Measurements from ENCODE around the gene MVK.

The MVK gene

DNA sequence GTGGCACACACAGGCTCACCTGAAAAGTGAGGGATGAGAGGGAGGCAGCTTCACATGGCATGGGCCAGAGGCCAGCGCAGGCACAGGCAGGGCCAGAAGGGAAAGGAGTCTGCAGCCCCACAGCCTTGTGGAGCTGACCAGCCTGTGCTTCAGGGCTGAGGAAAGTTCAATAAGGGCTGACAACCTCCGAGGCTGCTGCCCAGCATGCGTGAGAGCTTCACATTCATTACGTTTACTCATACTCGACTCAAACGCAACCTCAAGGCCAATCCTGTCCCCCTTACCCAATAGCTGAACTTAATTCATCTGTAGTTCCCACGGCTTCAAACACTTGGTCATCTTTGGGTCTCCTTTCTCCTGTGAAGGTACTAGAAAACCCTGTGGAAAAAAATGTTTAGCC is 5.1 kb upstream of the MVK start:
- no peak for DNase-seq

DNA sequence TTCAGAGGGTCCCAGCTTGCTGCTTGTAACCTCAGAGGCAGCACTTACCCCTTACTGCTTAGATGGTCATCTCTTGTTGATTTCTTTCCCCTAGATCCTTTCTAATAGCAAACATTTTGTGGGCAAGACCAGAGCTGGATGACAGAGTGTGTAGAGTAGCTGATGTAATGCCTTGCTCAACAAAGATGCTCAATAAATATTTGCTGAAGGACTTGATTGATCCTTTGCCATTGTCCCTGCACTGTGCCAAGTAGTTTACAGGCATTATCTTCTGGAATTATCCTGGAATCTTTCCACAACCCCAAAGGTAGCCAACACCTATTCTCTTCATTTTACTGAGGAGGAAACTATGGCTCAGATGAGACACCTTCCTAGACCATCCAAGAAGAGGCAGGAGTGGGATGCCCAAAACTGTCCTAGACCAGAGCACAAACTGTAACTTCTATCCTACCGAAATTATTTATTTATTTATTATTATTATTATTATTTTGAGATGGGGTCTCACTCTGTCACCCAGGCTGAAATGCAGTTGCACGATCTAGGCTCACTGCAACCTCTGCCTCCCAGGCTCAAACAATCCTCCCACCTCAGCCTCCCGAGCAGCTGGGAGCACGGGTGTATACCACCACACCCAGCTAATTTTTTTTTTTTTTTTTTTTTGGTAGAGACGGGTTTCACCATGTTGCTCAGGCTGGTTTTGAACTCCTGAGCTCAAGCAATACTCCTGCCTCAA is 1.7 kb upstream of the MVK start:
- DNase-seq: no peak

DNA sequence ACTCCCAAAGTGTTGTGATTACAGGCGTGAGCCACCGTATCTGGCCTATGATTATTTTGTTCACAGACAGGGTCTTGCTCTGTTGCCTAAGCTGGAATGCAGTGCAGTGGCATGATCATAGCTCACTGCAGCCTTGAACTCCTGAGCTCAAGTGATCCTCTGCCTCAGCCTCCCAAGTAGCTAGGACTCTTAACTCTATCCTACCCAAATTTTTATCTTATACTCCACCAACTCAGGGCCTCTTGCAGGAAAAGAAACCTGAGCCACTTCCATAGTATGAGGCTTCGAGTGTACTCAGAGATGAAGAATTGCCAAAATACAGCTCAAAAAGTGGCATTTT is 1.1 kb upstream of the MVK start:
- DNase-seq: no peak

DNA sequence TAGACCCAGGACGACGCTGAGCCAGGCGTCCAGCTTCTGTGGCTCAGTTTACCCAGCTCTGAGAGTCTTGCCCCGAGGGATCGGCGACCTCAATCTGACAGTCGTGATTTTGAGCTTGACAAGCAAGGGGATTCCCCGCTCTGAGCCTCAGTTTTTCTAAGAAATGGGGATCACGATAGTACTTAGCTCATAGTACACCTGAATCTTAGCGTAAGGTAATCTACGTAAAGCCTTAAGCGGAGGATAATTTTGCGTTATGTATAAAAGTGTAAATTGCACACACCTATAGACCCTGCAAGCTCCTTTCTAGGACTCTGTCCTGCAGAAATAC is 285 bp downstream of the MVK start:
- no peak for DNase-seq

DNA sequence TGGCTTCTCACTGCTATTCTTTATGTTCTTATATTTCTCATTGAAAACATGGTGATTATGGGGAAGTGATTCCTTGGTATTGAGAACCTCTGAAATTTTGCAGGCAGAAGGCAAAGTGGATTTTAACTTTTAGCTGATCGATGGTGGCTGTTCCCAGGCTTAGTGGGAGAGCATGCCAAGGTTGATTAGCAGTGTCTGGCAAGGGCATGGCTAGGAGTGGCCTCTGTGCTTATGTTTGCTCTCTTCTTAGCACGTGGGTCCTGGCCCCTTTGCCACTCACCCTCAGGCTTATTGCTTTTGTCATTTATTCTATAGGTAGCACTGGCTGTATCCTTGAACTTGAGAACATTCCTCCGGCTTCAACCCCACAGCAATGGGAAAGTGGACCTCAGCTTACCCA is 2.1 kb downstream of the MVK start:
- no peak for DNase-seq

DNA sequence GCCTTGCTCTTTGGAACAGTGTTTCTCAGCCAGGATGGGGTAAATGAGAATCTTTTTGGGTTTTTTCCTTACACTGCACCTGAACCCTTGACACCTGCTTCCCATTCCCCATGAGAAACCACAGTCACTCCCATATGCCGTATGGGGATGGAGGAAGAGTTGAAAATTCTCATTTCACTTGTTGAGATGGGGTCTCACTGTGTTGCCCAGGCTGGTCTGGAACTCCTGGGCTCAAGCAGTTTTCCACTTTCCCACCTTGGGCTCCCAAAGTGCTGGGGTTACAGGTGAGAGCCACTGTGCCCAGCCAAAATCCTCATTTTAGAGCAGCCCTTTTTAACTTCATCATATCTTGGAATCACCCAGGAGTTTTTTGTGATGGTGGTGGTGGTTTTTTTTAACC is 3.7 kb downstream of the MVK start:
- no peak for DNase-seq

DNA sequence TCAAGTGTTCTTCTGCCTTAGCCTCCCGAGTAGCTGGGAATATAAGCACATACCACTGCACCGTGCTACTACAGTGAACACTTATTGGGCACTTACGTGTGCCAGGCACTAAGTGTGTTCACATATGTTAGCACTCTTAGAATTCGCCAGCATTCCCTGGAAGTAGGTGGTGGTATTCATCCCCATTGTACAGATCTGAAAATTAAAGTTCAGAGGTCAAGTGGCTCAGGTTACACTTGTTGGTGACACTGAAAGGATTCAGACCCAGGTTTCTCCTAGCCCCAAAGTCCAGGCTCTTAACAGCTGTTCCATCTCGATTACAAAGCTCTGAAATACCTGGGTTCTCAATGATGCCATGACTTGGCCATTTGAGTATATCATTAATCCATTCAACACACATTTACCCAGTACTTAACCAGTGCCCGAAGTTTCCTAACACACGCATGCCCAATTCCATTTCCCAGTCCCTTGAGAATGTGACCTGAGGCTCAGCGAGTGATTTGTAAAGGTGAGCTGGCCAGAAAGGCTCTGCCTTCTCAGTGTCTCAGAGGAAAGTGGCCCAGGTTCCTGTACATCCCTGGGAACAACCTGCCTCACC is 4.8 kb downstream of the MVK start:
- no peak for DNase-seq

DNA sequence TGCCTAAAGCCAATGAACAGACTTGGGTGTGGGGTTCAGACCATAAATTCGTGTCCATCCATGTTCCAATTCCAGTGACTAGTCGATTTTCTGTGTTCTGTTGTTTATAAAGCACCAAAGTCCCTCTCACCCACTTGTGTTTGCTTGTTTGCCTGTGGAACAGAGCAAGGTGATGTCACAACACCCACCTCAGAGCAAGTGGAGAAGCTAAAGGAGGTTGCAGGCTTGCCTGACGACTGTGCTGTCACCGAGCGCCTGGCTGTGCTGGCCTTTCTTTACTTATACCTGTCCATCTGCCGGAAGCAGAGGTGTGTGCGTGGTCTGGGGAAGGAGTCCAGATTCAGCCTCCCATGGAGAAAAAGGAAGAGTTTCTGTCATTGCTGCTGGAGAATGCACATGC is 6.0 kb downstream of the MVK start:
- no peak for DNase-seq

DNA sequence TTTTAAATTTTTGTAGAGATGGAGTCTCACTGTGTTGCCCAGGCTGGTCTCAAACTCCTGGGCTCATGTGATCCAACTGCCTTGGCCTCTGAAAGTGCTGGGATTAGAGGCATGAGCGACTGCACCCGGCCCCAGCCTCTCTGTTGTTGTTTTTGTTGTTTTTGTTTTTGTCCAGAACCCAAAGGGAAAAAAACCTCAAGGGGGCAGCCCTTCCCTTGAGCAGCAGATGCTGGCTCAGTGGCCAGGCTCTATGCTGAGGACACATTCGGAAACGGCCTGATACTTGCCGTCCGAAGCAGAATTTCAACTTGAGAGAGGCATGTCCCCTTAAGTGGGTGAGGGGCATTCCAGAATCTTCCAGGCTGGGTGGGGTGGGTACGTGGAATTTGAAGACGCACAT is 6.7 kb downstream of the MVK start:
- no peak for DNase-seq

DNA sequence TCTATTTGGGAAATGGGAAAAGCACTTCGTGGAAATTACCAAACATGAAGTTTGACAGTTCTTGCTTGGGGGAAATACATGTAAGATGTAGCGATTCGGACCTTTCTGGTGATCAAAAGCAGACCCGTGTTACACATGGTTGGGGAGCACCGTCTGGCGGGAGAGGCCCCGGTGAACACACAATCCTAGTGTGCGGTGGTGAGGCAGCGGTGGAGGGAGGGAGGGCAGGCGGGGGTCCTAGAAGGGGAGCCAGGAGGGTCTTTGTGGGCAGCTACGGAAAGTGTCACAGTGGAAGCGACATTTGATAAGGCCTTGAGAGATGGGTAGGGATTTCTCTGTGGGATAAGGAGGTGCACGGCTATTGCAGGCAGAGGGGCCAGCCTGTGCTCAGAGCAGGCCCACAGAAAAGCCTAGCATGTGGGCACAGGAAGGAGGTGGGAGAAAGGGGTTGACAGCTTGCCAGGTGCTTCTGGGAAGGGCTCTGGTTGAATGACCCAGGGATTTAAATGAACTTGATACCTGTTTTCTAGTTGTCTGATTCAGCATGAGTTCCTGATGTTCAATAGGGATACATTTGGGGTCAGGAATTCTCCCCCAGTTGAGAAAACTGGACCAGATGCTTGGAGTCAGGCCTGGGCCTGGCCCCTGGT is 7.2 kb downstream of the MVK start:
- no peak for DNase-seq

DNA sequence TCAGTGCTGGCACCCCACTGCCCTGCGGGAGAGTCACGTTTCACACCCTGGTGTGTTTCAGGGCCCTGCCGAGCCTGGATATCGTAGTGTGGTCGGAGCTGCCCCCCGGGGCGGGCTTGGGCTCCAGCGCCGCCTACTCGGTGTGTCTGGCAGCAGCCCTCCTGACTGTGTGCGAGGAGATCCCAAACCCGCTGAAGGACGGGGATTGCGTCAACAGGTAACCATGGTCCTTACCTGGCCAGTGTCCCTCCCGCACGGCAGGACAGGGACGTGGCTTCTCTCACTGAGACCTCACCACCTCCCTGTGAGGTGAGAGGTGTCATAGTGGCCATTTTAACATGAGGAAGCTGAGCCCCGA is 7.7 kb downstream of the MVK start:
- no peak for DNase-seq

DNA sequence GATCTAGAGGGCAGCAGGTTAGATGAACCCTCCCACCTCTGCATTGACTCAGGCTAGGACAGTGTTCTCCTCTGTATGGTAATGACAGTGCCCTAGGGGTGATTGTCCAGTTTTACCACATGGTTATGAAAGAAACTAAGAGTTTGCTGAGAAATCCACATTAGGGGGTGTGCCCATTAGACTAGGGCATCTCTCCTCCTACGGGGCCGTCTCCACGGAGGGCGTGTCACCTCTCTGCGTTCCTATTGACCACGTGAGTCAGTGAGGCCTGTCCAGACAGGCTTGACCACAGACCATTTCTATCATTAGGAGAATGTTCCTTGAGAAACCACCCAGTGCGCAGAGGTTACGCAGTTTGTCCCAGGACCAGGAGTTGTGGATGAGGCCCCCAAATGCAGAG is 8.3 kb downstream of the MVK start:
- DNase-seq: no peak

DNA sequence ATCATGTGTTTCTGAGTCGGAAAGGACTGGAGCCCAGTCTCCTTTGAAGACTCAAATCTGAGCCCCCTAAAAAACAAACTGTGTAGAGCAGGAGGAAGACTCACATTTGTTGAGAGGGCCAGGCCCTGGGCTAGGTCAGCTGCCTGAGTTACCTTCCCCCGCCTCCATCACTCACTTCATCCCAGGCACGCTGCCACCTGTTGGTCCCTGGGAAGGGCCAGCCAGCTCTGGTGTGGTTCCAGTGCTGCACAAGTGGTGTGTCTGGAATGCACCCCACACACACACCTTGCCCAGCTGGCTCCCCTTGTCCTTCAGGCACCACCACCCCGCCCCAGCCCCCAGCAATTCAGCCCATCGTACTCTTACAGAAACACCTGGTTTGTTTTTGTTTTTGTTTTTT is 9.0 kb downstream of the MVK start:
- no peak for DNase-seq

DNA sequence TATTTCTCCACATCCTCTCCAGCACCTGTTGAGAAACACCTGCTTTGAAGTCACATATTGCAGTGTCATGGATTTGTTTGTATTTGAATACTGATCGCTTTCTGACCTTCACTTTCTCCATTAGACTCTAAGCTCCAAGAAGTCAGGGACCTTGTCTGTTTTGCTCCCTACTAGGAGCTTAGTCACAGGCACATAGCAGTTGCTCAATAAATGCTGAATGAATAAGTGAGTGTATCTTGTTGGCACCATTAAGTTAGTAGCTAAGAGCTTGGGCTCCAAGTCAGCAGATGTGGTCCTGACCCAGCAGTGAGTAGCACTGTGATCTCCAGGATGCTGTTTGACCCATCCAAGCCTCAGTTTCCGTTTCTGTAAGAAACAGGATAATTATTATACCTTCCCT is 10.1 kb downstream of the MVK start:
- DNase-seq: no peak

DNA sequence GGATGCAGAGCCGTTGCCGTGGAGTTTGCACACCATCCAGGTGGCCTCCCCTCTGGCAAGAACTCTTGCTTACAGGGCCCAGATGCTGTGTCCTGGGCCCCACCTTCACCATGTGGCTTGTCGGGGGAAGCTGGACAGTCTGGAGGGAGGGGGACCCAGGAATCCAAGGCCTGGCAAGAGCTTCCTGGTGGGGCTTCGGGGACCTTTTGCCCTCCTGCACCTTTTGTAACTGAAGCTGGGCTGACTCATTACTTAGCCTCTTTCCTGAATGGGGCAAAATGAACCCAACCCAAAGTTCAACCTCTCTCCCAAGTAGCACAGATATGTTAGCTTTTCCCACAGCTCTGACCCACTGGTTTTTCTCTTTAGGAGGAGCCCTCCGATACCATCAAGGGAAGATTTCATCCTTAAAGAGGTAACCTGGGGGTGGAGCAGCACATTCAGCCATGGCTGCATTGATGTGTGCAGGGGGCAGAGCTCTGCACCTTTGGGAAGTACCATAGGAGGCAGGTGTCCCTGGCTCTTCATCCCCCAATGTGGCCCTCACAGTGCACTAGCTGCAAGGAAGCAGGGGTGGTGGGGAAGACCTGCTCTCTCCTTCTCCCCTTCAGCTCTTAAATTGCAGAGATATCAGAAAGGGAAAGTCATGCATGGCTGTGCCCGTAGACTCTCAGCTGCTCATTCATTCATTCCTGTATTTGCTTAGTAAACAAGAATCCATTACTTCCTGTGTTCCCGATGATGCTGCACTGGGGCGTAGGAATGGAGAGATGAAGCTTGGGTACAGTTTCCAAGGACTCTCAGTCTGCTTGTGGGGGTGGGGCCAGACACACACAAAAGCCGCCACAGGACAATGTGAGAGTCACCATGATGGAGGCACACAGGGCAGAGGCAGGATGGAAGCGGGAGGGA is 13.0 kb downstream of the MVK start:
- no peak for DNase-seq

DNA sequence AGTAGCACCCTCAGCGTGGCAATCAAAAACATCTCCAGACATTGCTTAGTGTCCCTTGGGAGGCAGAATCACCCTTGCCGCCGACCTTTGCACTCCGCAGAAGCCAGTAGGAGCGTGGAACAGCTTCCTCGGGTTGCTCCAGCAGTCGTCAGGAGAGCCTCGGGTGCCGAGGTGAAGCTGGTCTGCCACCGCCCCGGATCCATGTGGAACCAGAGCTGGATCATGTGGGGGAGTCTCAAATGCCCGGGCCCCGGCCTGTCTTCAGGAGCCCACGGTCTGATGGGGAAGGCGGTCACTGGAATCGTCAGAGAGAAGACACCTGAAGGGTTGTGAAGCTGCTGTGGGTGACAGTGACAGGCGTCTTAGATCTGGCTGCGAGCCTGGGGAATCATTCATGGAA is 14.3 kb downstream of the MVK start:
- no peak for DNase-seq

DNA sequence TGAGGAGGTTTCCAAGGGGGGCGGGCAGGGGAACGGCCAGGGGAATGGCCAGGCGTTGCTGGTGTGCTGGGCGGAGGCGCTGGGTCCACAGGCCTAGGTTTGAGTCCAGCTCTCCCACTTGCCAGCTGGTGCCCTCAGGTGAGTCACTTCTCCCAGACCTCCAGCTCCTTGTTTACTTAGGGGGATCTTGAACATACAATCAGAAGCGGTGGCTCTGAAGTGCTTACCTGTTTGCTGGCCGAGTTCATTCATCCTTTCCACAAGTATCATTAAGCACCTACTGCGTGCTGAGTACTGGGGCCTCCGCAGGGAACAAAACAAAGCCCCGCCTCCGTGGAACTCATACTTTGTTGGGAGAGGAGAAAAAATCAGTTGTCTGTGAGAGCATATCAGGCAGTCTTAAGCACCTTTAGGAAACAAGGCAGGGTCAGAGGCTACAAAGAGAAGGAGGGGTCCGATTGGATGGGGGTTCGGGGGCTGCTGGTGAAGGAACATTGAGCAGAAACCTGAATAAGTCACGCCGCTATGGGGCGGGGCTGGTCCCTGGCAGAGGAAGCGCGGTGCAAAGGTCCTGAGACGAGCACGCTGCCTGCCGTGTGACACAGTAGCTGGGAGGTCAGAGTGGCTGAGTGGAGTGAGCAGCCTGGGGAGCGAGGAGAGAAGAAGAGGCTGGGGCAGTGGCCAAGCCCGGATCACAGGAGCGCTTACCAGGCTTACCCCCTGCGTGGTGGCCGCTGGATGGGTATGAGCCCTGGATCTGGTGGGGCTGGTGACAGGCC is 15.1 kb downstream of the MVK start:
- DNase-seq: no peak

DNA sequence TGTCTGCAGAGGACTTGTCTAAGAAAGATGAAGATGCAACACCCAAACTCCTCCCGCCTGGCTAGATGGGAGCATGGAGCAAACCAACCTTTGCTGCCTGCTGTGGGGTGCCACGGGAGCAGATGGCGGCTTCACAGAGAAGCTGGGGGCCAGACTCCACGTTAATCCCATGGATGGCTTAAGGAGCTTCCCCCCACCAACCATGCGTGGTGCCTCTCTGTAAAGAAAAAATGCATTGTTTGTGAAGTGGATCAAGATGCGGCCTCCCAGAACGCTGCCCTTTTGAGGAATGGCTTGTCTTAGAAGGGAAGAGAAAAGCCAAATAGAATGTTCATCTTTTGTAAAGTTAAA is 15.6 kb downstream of the MVK start:
- no peak for DNase-seq

DNA sequence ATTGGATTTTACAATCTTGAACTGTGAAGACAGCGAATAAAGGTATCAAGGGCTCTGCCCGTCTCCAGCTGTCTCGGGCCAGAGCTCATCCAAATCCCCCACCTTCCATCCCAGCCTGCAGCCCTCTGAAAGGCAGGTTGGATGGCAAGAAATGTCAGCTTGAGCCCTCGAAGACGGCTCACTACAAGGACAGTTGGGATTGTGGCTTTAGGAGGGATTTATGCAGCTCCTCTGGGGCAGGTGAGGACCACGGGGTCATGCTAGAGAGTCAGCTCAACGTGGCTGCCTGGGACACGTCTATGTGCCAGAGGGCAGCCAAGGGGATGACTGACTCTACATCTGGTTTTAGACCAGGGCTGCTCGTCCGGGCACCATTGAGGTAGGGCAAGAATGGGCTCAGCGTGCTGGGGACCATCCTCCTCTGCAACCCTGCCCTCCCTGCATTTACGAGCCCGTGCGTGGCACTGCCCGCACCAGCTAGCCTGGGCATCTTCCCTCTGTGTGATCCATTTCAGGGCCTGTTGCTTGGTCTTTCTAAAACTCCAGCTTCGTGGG is 16.2 kb downstream of the MVK start:
- DNase-seq: no peak

DNA sequence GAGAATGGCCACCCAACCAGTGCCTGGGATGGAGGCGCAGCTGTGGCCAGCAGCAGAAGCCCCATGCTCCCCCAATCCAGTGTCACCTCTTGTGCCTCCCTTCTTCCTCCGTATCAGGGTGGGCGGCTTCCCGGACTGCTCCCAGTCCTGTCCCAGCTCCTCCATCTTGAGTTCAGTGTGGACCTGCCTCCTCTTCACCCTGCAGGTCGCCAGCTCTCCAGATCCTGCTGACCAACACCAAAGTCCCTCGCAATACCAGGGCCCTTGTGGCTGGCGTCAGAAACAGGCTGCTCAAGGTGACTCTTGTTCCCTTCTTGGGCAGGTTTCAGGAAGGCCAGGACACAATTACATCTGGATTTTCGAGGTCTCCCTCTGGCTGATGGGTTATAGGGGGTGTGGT is 17.0 kb downstream of the MVK start:
- DNase-seq: no peak

DNA sequence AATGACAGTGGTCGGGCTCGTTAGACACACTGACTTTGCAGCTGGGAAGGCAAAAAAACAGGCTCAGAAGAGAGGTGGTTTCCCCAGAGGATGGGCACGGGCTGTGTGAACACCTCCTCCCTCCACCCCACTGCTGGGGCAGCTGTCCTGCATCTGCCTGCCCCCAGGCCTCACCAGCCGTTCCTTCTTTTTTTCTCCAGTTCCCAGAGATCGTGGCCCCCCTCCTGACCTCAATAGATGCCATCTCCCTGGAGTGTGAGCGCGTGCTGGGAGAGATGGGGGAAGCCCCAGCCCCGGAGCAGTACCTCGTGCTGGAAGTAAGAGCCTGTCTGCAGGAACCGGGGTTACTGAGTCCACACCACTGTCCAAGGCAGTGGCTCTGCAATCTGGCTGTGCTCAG is 17.4 kb downstream of the MVK start:
- no peak for DNase-seq

DNA sequence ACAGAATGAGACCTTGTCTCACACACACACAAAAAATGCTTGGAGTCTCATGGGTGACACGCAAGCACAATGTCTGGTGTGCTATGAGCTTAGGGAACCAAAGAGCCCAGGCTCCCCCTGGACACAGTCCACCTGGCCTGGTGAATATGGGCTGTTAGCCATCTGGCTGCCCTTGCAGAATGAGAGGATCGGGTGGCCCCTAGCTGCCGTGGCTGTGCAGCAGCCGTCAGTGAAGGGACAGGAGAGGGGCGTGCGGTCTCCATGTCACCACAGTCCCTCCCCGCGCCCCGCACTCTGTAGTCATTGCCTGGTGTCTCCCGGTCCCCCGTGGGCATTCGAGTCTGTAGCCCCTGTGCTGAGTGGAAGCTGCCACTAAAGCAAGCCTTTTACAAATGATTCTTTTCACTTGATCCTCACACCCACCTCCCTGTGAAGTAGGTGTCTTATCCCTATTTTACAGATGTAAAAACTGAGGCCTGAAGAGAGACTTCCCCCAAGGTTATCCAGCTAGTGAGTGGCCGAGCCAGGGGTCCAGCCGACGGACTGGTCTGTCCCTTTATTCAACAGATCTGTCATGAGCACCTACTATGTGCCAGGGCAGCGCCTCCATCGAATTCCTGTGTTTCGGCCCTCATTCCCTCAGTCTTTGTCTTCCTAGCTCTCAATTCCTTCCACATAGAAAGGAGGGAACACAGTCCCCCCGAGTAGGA is 18.8 kb downstream of the MVK start:
- DNase-seq: no peak
